T-helper 2 cell treated with Interferon-gamma antibody and Interleukin-4, amounts not matched to agents 100 ng/mL and 5 ng/mL, for 36 hours (primary cell): Measurements from ENCODE around the gene KCNG1. TPM values are rescaled to one million over a fixed set of nuclear protein-coding genes. Genes with fewer than 3 reads are reported as not detected.
"Not testable (repeated sequence)": the region's sequence is repeated elsewhere in the genome, so short reads cannot be mapped to it uniquely, and the experiment has no call there.

Experiments used
- intact Hi-C: fragments of 100-400 bp; cut with micrococcal nuclease; formaldehyde crosslinking; loops from one replicate; pipeline ENCODE4 v1.15.1; 2023
- total RNA-seq: library from RNA; stranded (reverse); gene quantifications from 2 replicates; pipeline ENCODE4 v1.2.3, GENCODE V29; 2022

Gene KCNG1
- total RNA-seq, result 0.07 TPM in 1 of 2 replicates, not detected in the other

DNA sequence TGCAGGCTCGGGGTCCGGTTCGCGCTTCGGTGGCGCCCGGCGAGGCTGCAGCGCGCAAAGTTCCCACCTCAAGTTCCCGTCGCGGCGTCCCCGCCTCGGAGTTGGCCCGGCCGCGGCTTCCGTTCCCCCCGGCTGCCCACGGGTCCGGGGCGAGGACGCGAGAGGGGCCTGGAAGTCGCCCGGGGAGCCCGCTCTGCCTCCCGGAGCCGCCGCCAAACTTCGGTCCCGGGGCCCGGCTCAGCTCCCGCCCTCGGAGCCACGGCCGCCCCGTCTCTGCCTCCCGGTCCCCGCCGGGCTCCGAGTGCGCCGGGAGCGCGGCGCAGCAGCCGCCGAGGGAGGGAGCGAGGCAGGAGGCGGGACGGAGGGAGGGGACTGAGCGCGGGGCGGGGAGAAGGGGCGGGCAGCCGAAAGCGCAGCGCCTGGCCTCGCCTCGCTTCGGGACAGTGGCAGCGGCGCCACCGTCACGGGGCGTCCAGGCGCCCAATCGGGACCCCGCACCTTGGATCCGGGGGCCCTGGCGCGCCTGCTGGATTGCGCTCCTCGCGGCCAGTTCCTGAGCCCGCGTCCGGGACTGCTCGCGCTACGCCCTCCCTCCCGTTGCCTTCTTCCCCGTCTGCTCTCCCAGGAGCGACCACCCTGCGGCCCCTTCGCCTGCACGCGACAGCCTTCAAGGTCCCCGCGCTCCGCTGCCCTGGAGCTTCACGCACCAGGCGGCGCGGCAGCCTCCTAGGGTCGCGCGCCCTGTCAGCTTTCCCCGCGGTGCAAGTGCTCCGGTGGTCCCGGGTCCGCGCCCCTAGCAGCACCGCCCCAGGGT lies at the start of gene KCNG1:
KCNG1 (minus strand) TSS at position 305 of the 814 bp plus-strand sequence. CDS start 12,769 bp downstream, outside the sequence.
- intact Hi-C loops, result no loop called here

- intact Hi-C loops, result no loop called here
These were observed 47.7 kb upstream of the KCNG1 start for GRCh38 chr20:51070621-51071020.

DNA sequence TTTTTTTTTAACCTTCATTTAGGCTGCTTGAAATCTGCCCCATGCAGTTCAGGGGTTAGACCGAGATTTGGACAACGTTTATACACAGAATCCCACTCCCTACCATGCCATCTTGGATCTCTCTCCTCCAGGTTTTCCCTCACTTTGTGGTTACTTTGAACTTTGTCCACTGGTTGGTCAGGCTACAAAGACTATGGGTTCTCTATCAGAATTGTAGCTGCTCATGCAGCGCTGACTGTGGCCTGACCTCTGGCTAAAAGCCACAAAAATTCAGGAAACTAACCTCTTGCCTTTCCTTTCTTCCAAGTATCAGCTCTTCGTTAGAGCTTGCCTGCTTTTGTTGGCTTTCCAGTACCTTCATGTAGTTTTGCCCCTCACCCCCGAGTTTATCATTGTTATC lies 44.9 kb upstream of the KCNG1 start:
- intact Hi-C loops, result no loop called here

DNA sequence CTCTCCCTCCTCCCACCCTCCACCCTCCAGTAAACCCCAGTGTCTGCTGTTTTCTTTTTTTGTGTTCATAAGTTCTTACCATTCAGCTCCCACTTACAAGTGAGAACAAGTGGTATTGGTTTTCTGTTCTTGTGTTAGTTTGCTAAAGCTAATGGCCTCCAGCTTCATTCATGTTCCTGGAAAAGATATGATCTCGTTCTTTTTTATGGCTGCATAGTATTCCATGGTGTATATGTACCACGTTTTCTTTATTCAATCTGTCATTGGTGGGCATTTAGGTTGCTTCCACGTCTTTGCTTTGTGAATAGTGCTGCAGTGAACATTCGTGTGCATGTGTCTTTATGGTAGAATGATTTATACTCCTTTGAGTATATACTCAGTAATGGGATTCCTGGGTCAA lies 42.7 kb upstream of the KCNG1 start:
- intact Hi-C loops, result no loop called here

GRCh38 chr20:51064137-51064536 lies 41.2 kb upstream of the KCNG1 start:
- intact Hi-C loops, result no loop called here

DNA sequence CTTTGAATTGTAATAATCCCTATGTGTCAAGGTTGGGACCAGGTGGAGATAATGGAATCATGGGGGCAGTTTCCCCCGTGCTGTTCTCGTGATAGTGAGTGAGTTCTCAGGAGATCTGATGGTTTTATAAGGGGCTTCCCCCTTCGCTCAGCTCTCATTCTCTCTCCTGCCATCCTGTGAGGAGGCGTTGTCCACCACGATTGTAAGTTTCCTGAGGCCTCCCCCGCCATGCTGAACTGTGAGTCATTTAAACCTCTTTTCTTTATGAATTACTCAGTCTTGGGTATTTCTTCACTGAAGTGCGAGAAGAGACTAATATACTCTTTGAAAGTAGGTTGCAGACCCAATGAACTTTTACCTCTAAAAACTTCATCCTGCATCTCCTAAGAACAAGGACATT lies 39.2 kb upstream of the KCNG1 start:
- intact Hi-C loops, result no loop called here

GRCh38 chr20:51061418-51062045 lies 38.6 kb upstream of the KCNG1 start:
- intact Hi-C loops, result no loop called here

DNA sequence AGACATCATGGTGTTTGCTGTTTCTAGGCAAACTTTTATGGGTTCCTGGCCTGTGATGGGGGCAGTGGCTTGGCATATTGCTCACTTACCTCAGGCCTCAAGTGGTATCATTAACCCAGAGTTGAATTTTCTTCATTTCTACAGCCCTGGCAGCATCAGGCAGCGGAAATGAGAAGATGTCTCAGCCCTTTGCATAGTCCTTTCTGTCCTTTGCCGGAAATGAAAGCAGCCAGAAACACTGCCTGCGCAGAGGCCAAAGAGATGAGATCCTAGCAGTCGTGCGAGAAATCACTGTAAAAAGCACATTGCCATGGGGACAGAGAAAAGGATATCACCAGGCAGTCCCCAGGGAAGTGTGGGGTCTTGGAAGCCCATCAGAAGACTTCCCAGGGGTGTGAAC lies 37.4 kb upstream of the KCNG1 start:
- intact Hi-C loops, result no loop called here

GRCh38 chr20:51059862-51060261 lies 37.0 kb upstream of the KCNG1 start:
- intact Hi-C loops, result no loop called here

- intact Hi-C loops, result no loop called here
These were observed 35.1 kb upstream of the KCNG1 start for GRCh38 chr20:51058017-51058416.

DNA sequence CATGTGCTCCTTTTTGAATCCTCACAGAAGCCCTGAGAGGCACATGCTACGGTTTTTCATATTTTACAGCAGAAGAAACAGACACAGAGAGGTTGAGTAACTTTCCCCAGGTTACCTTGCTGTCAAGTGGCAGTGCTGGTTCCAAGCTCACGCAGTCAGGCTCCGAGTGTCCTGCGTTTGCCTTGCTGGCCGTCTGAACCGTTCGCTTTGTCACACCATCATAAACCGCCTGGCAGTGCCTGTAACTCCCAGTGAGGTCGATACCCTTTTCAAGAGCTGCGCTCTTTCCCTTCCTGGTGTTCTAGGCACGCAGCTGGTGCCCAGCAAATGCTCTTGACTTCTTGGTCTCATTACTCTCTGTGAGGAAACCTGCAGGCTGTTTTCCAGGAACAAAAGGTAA lies 31.3 kb upstream of the KCNG1 start:
- intact Hi-C loops, result no loop called here

GRCh38 chr20:51050531-51051075 lies 27.7 kb upstream of the KCNG1 start:
- intact Hi-C loops, result no loop called here

- intact Hi-C loops, result no loop called here
These were observed 23.4 kb upstream of the KCNG1 start for GRCh38 chr20:51046021-51046985.

DNA sequence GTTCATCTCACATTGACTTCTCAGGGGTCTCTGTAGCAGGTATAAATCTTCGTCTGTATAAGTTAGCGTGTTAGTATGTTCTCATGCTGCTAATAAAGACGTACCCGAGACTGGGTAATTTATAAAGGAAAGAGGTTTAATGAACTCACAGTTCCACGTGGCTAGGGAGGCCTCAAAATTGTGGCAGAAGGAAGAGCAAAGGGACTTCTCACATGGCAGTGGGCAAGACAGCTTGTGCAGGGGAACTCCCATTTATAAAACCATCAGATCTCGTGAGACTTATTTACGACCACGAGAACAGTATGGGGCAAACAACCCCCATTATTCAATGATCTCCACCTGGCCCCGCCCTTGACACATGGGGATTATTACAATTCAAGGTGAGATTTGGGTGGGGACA lies 22.6 kb upstream of the KCNG1 start:
- intact Hi-C loops, result not testable (repeated sequence)

GRCh38 chr20:51044796-51045195 lies 21.9 kb upstream of the KCNG1 start:
- intact Hi-C loops, result no loop called here

- intact Hi-C loops, result no loop called here
These were observed 20.9 kb upstream of the KCNG1 start for GRCh38 chr20:51043811-51044210.

DNA sequence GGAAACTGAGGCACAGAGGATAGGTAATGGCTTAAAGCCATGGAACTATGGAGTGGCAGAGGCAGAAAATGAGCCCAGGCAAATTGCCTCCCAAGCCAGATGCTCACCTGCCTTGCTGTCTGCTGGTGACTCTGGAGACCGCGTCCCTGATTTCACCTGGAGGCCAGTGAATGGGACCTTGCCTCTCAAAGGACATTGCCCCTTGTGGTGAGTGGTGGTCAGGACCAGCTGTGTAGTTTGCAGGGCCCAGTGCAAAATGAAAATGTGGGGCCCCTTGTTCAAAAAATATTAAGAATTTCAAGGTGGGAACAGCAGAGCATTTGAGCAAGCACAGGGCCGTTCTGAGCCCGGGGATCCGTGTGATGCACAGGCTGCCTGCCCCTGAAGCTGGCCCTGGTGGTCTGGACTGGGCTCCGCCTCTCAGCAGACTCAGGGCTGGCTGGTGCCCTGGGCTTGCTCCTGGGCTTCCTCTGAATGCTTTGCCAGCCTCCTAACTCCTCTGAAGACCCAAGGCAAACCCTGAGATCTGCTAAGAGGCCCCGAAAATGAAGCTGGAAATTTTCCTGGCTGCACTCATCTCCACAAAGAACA lies 19.8 kb upstream of the KCNG1 start:
- intact Hi-C loops, result no loop called here

DNA sequence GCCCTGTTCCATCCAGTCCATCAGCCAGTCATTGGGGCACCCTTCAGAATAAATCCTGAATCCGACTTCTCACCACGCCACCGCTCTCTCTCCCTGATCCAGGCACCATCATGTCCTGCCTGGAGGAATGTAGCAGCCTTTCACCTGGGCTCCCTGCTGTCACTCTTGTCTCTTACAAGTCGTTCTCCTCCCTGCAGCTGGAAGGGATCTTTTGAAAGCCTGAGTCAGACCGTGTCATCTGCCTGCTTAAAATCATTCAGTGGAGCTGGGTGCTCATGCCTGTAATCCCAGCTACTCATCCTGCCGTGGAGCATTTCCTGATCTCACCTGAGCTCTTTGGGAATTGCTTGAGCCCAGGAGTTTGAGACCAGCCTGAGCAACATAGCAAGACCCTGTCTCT lies 19.2 kb upstream of the KCNG1 start:
- intact Hi-C loops, result no loop called here

GRCh38 chr20:51037532-51038115 lies 14.7 kb upstream of the KCNG1 start:
- intact Hi-C loops, result no loop called here

GRCh38 chr20:51036827-51037531 lies 14.1 kb upstream of the KCNG1 start:
- intact Hi-C loops, result no loop called here
